ENCODE measurements around the gene ETF1. TPM values are rescaled to one million over a fixed set of nuclear protein-coding genes. Genes with fewer than 3 reads are reported as not detected.

The ETF1 gene
- total RNA-seq, 1 donor from 2014 or later, result 116 TPM

GRCh38 chr5:138490648-138491283 is 52.3 kb downstream of the ETF1 start:
- Histone ChIP-seq H3K27ac (no peak overlapping the region), H3K79me2 (ENCODE audit: low read depth) (no peaks in the 10 kb centered on the region), H3F3A (ENCODE audit: low read depth) (peaks cover 40% of the 10 kb centered on the region), H3K9me3 (ENCODE audit: low read depth) (no peaks in the 10 kb centered on the region), H3K4me1 (peaks cover 31% of the 10 kb centered on the region), H3K36me3 (no peaks in the 10 kb centered on the region), H3K27me3 (peaks cover 31% of the 10 kb centered on the region), H3K9ac (no peak overlapping the region), H4K20me1 (ENCODE audit: low read depth) (no peaks in the 10 kb centered on the region), H2AFZ (replicated peaks) (no peak overlapping the region), H3K4me2 (peak overlapping the region; percentile 85), H3K4me3 (no peak overlapping the region)
- DNase-seq (ENCODE audit: low spot score), result no peak
- peaks cover 49% of the 10 kb centered on the region for H3K4me1 Mint-ChIP-seq
- TF ChIP-seq EZH2phosphoT487 (IDR thresholded peaks at IDR 0.05) (no peak), CTCF (IDR thresholded peaks at IDR 0.05) (no peak), EZH2 (IDR thresholded peaks at IDR 0.05) (no peak)
- H3K27ac Mint-ChIP-seq, result peak overlapping the region; percentile 18
- peaks cover 15% of the 10 kb centered on the region for H3K27me3 Mint-ChIP-seq (ENCODE audit: insufficient read depth, low read depth)
- H3K4me3 Mint-ChIP-seq, result peak overlapping the region; percentile 82
- H3K9me3 Mint-ChIP-seq, result no peaks in the 10 kb centered on the region
- no peaks in the 10 kb centered on the region for H3K36me3 Mint-ChIP-seq

- Histone ChIP-seq H3K79me2 (ENCODE audit: low read depth) (no peaks in the 10 kb centered on the region), H3K27me3 (peaks cover 31% of the 10 kb centered on the region), H3K9me3 (ENCODE audit: low read depth) (no peaks in the 10 kb centered on the region), H3K4me1 (peaks cover 31% of the 10 kb centered on the region), H3K9ac (no peak overlapping the region), H3K36me3 (no peaks in the 10 kb centered on the region), H3K4me3 (no peak overlapping the region), H3F3A (ENCODE audit: low read depth) (peaks cover 40% of the 10 kb centered on the region), H3K27ac (no peak overlapping the region), H2AFZ (replicated peaks) (peak overlapping the region; percentile 42), H4K20me1 (ENCODE audit: low read depth) (no peaks in the 10 kb centered on the region), H3K4me2 (no peak overlapping the region)
- no peak for TF ChIP-seq EZH2phosphoT487 (IDR thresholded peaks at IDR 0.05)
- TF ChIP-seq EZH2 (IDR thresholded peaks at IDR 0.05), result no peak
- TF ChIP-seq CTCF (IDR thresholded peaks at IDR 0.05), result no peak
- Mint-ChIP-seq H3K36me3 (no peaks in the 10 kb centered on the region), H3K27ac (no peak overlapping the region), H3K9me3 (no peaks in the 10 kb centered on the region), H3K4me3 (no peak overlapping the region), H3K4me1 (peaks cover 49% of the 10 kb centered on the region), H3K27me3 (ENCODE audit: insufficient read depth, low read depth) (peaks cover 15% of the 10 kb centered on the region)
- DNase-seq (ENCODE audit: low spot score), result no peak
These were observed 53.4 kb downstream of the ETF1 start for GRCh38 chr5:138489683-138490061.

- no peak overlapping the region for H3K27ac Mint-ChIP-seq
- no peak overlapping the region for H3K4me3 Mint-ChIP-seq
These were observed 54.5 kb downstream of the ETF1 start for GRCh38 chr5:138488481-138488945.

More at GRCh38 chr5:138488481-138488945, 54.5 kb downstream of the ETF1 start:
- no peaks in the 10 kb centered on the region for H3K79me2 ChIP-seq (ENCODE audit: low read depth)
- TF ChIP-seq CTCF (IDR thresholded peaks at IDR 0.05), result no peak
- TF ChIP-seq EZH2phosphoT487 (IDR thresholded peaks at IDR 0.05), result no peak
- no peak for TF ChIP-seq EZH2 (IDR thresholded peaks at IDR 0.05)
- peaks cover 32% of the 10 kb centered on the region for H3F3A ChIP-seq (ENCODE audit: low read depth)
- Mint-ChIP-seq H3K36me3 (no peaks in the 10 kb centered on the region), H3K9me3 (no peaks in the 10 kb centered on the region), H3K27me3 (ENCODE audit: insufficient read depth, low read depth) (peaks cover 11% of the 10 kb centered on the region), H3K4me1 (peaks cover 41% of the 10 kb centered on the region)
- peaks cover 31% of the 10 kb centered on the region for H3K27me3 ChIP-seq
- H2AFZ ChIP-seq (replicated peaks), result no peak overlapping the region
- H3K9ac ChIP-seq, result no peak overlapping the region
- peaks cover 25% of the 10 kb centered on the region for H3K4me1 ChIP-seq
- H3K36me3 ChIP-seq, result no peaks in the 10 kb centered on the region
- DNase-seq (ENCODE audit: low spot score), result no peak
- H4K20me1 ChIP-seq (ENCODE audit: low read depth), result no peaks in the 10 kb centered on the region
- no peak overlapping the region for H3K27ac ChIP-seq
- no peaks in the 10 kb centered on the region for H3K9me3 ChIP-seq (ENCODE audit: low read depth)
- no peak overlapping the region for H3K4me2 ChIP-seq
- H3K4me3 ChIP-seq, result no peak overlapping the region
